HL-60 (cell line): Measurements from ENCODE around the gene KRT15.

Source experiments
- CTCF ChIP-seq: IDR thresholded peaks from one replicate; pipeline ENCODE4 v1.5.1; 2011; ENCODE audit warnings: low read length, control low read depth, inconsistent platforms; ENCODE audit not compliant: insufficient read depth
- GABPA ChIP-seq: IDR thresholded peaks from 2 replicates; pipeline ENCODE4 v1.6.1; 2012; ENCODE audit warnings: low read depth
- POLR2AphosphoS5 ChIP-seq: IDR thresholded peaks from 2 replicates; pipeline ENCODE4 v1.6.1; 2012; ENCODE audit warnings: low read depth
- SPI1 ChIP-seq: IDR thresholded peaks from 2 replicates; pipeline ENCODE4 v1.6.1; 2012; ENCODE audit warnings: low read depth, mild to moderate bottlenecking, borderline replicate concordance
- TF ChIP-seq, protein P1 (sequence below): IDR thresholded peaks from 2 replicates; pipeline ENCODE4 v1.6.1; 2012; ENCODE audit warnings: low read depth; ENCODE audit not compliant: insufficient replicate concordance

GRCh38 chr17:41559548-41559947, 40.9 kb upstream of the KRT15 start:
- no peak for TF ChIP-seq CTCF
- no peak for TF ChIP-seq POLR2AphosphoS5
- TF ChIP-seq, protein P1, sequence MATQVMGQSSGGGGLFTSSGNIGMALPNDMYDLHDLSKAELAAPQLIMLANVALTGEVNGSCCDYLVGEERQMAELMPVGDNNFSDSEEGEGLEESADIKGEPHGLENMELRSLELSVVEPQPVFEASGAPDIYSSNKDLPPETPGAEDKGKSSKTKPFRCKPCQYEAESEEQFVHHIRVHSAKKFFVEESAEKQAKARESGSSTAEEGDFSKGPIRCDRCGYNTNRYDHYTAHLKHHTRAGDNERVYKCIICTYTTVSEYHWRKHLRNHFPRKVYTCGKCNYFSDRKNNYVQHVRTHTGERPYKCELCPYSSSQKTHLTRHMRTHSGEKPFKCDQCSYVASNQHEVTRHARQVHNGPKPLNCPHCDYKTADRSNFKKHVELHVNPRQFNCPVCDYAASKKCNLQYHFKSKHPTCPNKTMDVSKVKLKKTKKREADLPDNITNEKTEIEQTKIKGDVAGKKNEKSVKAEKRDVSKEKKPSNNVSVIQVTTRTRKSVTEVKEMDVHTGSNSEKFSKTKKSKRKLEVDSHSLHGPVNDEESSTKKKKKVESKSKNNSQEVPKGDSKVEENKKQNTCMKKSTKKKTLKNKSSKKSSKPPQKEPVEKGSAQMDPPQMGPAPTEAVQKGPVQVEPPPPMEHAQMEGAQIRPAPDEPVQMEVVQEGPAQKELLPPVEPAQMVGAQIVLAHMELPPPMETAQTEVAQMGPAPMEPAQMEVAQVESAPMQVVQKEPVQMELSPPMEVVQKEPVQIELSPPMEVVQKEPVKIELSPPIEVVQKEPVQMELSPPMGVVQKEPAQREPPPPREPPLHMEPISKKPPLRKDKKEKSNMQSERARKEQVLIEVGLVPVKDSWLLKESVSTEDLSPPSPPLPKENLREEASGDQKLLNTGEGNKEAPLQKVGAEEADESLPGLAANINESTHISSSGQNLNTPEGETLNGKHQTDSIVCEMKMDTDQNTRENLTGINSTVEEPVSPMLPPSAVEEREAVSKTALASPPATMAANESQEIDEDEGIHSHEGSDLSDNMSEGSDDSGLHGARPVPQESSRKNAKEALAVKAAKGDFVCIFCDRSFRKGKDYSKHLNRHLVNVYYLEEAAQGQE, result no peak
- TF ChIP-seq GABPA, result no peak
- no peak for TF ChIP-seq SPI1
